Smooth muscle cell (in vitro differentiated cells): ENCODE data around the gene TRIM60. TPM values are rescaled to one million over a fixed set of nuclear protein-coding genes. Genes with fewer than 3 reads are reported as not detected.

Experiments used
- DNase-seq: peaks from one replicate; lab custom pipeline; 2025; ENCODE audit not compliant: unreplicated experiment; lab: John Stamatoyannopoulos, UW
- H2AFZ ChIP-seq: fragments of 200-600 bp; sonication (generic); 2 replicates; pipeline ENCODE4 v1.6.0; 2016; ENCODE audit warnings: antibody characterized with exemption, low read depth, mild to moderate bottlenecking
- H3F3A ChIP-seq: fragments of 200-600 bp; sonication (generic); 2 replicates; pipeline ENCODE4 v1.6.0; 2017; ENCODE audit warnings: antibody characterized with exemption, low read depth
- H3K27ac ChIP-seq: fragments of 200-600 bp; sonication (generic); 2 replicates; pipeline ENCODE4 v1.5.1; 2016; ENCODE audit warnings: low read depth, mild to moderate bottlenecking
- H3K27me3 ChIP-seq: fragments of 200-600 bp; sonication (generic); 2 replicates; pipeline ENCODE4 v1.6.1; 2016; ENCODE audit warnings: low read depth, mild to moderate bottlenecking
- H3K36me3 ChIP-seq: fragments of 200-600 bp; sonication (generic); 2 replicates; pipeline ENCODE4 v1.5.1; 2016; ENCODE audit warnings: low read depth
- H3K4me1 ChIP-seq: fragments of 200-600 bp; sonication (generic); 2 replicates; pipeline ENCODE4 v1.5.1; 2016; ENCODE audit warnings: low read depth
- H3K4me2 ChIP-seq: fragments of 200-600 bp; sonication (generic); 2 replicates; pipeline ENCODE4 v1.6.0; 2016; ENCODE audit warnings: mild to moderate bottlenecking
- H3K4me3 ChIP-seq: fragments of 200-600 bp; sonication (generic); 2 replicates; pipeline ENCODE4 v1.5.1; 2016; ENCODE audit warnings: mild to moderate bottlenecking
- H3K79me2 ChIP-seq: fragments of 200-600 bp; sonication (generic); 2 replicates; pipeline ENCODE4 v1.6.0; 2016; ENCODE audit warnings: low read depth, mild to moderate bottlenecking
- H3K9ac ChIP-seq: fragments of 200-600 bp; sonication (generic); 2 replicates; pipeline ENCODE4 v1.6.0; 2016; ENCODE audit warnings: low read depth
- H3K9me3 ChIP-seq: fragments of 200-600 bp; sonication (generic); replicated peaks from 2 replicates; pipeline ENCODE4 v1.5.1; 2016; ENCODE audit warnings: low read depth
- H4K20me1 ChIP-seq: fragments of 200-600 bp; sonication (generic); 2 replicates; pipeline ENCODE4 v1.6.0; 2016; ENCODE audit warnings: low read depth
- WGBS: methylation state at CpG from one replicate; pipeline ENCODE4 v1.1.7; 2016; ENCODE audit warnings: low lambda C conversion rate; 5-methylcytosine and 5-hydroxymethylcytosine counted together
- polyA plus RNA-seq: library from polyadenylated mRNA; unstranded; fragments of >200 nt; fragmentation: Nextera tagmentation; extraction: Ambion mirVana; gene quantifications from 2 replicates; pipeline ENCODE4 v1.2.1, GENCODE V29; 2016
- total RNA-seq: library from RNA; depleted of rRNA; stranded (reverse); fragments of >200 nt; gene quantifications from 2 replicates; pipeline ENCODE4 v1.2.3, GENCODE V29; 2014
- TF ChIP-seq, protein P1 (sequence below): fragments of 200-600 bp; sonication (generic); IDR thresholded peaks from 2 replicates; pipeline ENCODE4 v1.5.1; 2017; ENCODE audit warnings: borderline replicate concordance, mild to moderate bottlenecking, antibody characterized with exemption; ENCODE audit not compliant: insufficient read depth, poor library complexity, severe bottlenecking

Gene TRIM60
- total and polyA plus RNA-seq, 2 experiments from 2014 or later = not detected

DNA sequence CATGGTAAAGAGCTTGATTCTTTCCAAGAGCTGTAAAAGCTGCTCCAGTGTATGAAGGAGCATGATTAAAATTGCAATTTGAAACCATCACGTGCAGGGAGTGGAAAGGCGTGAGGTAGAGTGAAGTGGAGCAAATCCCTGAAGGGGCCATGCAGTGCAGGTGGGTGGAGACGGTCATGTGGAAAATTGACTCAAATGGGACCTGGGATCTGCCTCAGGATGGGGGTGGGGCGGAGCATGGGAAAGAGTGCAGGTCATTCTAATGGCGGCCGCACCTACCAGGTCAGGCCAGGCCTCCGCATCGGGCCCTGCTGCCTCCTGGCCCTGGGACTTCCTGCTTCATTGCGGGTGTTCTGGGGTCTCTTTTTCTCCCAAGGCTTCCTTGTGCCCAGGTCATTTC lies 25.3 kb upstream of the TRIM60 start:
- H3K9ac ChIP-seq = no peak overlapping the region
- DNase-seq = no peak
- H3K27me3 ChIP-seq = no peaks in the 10 kb centered on the region
- WGBS = 84% methylated on average over 9 of the region's 9 CpGs
- H3K79me2 ChIP-seq = no peaks in the 10 kb centered on the region
- no peaks in the 10 kb centered on the region for H3K9me3 ChIP-seq
- no peak overlapping the region for H3K4me3 ChIP-seq
- no peaks in the 10 kb centered on the region for H3F3A ChIP-seq
- no peaks in the 10 kb centered on the region for H4K20me1 ChIP-seq
- no peaks in the 10 kb centered on the region for H3K36me3 ChIP-seq
- no peak overlapping the region for H3K4me2 ChIP-seq
- H2AFZ ChIP-seq = no peak overlapping the region
- H3K4me1 ChIP-seq = no peaks in the 10 kb centered on the region
- TF ChIP-seq, protein P1, sequence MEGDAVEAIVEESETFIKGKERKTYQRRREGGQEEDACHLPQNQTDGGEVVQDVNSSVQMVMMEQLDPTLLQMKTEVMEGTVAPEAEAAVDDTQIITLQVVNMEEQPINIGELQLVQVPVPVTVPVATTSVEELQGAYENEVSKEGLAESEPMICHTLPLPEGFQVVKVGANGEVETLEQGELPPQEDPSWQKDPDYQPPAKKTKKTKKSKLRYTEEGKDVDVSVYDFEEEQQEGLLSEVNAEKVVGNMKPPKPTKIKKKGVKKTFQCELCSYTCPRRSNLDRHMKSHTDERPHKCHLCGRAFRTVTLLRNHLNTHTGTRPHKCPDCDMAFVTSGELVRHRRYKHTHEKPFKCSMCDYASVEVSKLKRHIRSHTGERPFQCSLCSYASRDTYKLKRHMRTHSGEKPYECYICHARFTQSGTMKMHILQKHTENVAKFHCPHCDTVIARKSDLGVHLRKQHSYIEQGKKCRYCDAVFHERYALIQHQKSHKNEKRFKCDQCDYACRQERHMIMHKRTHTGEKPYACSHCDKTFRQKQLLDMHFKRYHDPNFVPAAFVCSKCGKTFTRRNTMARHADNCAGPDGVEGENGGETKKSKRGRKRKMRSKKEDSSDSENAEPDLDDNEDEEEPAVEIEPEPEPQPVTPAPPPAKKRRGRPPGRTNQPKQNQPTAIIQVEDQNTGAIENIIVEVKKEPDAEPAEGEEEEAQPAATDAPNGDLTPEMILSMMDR = no peak
- no peak overlapping the region for H3K27ac ChIP-seq

DNA sequence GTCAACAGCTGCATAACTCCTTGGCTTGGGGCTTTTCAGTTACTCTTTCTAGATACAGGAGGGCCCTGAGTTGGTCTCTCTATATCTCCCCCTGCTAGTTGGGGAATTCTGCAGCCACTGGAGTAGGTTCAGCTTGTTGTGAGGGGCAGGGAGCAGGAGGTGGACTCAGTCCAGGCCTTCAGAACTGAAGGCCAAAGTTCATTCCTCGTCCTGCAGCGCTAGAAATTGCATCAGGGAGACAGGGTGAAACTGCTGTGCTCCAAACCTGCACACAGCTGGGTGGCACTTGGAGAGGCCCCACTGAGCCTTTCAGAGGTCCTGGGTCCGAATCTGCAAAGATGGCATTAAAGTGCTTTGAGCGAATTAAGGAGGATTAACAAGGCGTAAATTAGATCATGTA lies 24.9 kb upstream of the TRIM60 start:
- H3K27me3 ChIP-seq = no peaks in the 10 kb centered on the region
- TF ChIP-seq, protein P1 = no peak
- no peak overlapping the region for H3K9ac ChIP-seq
- WGBS = 85% methylated on average over 5 of the region's 5 CpGs
- no peak overlapping the region for H3K27ac ChIP-seq
- H3K36me3 ChIP-seq = no peaks in the 10 kb centered on the region
- no peaks in the 10 kb centered on the region for H4K20me1 ChIP-seq
- no peaks in the 10 kb centered on the region for H3K79me2 ChIP-seq
- no peaks in the 10 kb centered on the region for H3F3A ChIP-seq
- no peak overlapping the region for H2AFZ ChIP-seq
- H3K4me2 ChIP-seq = no peak overlapping the region
- DNase-seq = no peak
- no peaks in the 10 kb centered on the region for H3K4me1 ChIP-seq
- no peak overlapping the region for H3K4me3 ChIP-seq
- H3K9me3 ChIP-seq = no peaks in the 10 kb centered on the region

DNA sequence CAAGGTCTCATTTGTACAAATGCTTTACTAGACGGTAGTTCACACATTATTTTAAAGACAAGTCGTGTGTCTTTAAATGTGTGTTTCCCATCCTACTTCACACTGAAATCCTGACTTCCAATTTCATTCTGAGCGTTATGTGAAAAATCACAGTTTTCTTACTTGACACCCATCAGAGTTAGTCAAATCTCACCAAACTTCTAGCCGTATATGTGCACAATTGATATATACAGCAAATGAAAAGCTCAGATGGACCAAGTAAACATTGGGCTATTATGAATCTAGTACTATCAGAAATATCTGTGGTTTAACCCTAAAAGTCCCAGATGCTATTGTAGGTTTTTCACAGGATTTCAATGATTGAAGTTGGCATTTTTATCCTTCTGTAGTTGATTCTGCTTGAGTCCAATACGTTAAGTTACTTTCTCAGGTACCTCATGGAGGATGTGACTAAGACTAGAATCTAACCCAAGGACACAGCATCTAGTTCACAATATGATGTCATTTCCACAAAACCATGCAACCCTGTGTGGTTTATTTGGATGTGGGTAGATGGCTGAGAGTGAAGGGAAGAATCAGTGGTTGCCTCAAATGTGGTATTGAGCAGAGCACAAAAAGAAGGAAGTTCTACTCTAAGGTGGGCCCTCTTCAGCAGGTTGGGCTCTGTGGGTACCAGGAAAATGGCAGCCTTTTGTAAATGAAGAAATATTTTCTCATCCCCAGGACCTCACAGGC lies 22.1 kb upstream of the TRIM60 start:
- 93% methylated on average over 5 of the region's 5 CpGs for WGBS
- Histone ChIP-seq H2AFZ (no peak overlapping the region), H3K4me3 (no peak overlapping the region), H3F3A (no peaks in the 10 kb centered on the region), H3K9me3 (no peaks in the 10 kb centered on the region), H3K27ac (no peak overlapping the region), H4K20me1 (no peaks in the 10 kb centered on the region), H3K9ac (no peak overlapping the region), H3K27me3 (no peaks in the 10 kb centered on the region), H3K4me1 (no peaks in the 10 kb centered on the region), H3K36me3 (no peaks in the 10 kb centered on the region), H3K4me2 (no peak overlapping the region), H3K79me2 (no peaks in the 10 kb centered on the region)
- no peak for DNase-seq
- TF ChIP-seq, protein P1 = no peak

DNA sequence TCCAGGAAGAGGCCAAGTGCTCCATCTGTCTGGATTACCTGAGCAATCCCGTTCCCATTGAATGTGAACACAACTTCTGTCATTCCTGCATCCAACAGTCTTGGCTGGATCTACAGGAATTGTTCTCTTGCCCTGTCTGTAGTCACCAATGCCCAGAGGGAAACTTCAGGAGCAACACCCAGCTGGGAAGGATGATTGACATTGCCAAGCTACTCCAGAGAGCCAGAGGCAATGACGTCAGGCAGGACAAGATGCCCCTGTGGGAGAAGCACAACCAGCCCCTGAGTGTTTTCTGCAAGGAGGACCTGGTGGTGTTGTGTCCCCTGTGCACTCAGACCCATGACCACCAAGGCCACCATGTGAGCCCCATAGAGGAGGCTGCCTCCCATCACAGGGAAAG lies 21.3 kb upstream of the TRIM60 start:
- TF ChIP-seq, protein P1 = no peak
- Histone ChIP-seq H3K4me2 (no peak overlapping the region), H2AFZ (no peak overlapping the region), H3K27ac (no peak overlapping the region), H3K27me3 (no peaks in the 10 kb centered on the region), H3K9me3 (no peaks in the 10 kb centered on the region), H4K20me1 (no peaks in the 10 kb centered on the region), H3K4me3 (no peak overlapping the region), H3K4me1 (no peaks in the 10 kb centered on the region), H3K36me3 (no peaks in the 10 kb centered on the region), H3K9ac (no peak overlapping the region), H3K79me2 (no peaks in the 10 kb centered on the region), H3F3A (no peaks in the 10 kb centered on the region)
- WGBS = 91% methylated on average over 2 of the region's 2 CpGs
- DNase-seq = no peak
